K562 (cell line): ENCODE measurements around the gene ZBTB49. TPM values are rescaled to one million over a fixed set of nuclear protein-coding genes. Genes with fewer than 3 reads are reported as not detected.

ENCODE experiments used
- ADNP ChIP-seq: fragments of 200-800 bp; sonication (Bioruptor generic); IDR thresholded peaks from 2 replicates; pipeline ENCODE4 v1.6.1; 2016; ENCODE audit warnings: missing genetic modification characterization, missing compliant biosample characterization
- ARID2 ChIP-seq: fragments of 450-650 bp; IDR thresholded peaks from 2 replicates; pipeline ENCODE4 v1.6.1; 2017; ENCODE audit warnings: antibody characterized with exemption, mild to moderate bottlenecking
- BRF2 ChIP-seq: IDR thresholded peaks from 3 replicates; pipeline ENCODE4 v1.6.1; 2011; ENCODE audit warnings: borderline replicate concordance, mild to moderate bottlenecking; ENCODE audit not compliant: insufficient read length, insufficient read depth
- E2F3 ChIP-seq: fragments of 250-450 bp; sonication (Bioruptor Pico); IDR thresholded peaks from 2 replicates; pipeline ENCODE4 v1.4.0; 2020; ENCODE audit warnings: mild to moderate bottlenecking
- ERF ChIP-seq: fragments of 450-650 bp; formaldehyde crosslinking; IDR thresholded peaks from 2 replicates; pipeline ENCODE4 v1.4.0; 2020; ENCODE audit warnings: mild to moderate bottlenecking, mixed read lengths
- ETV5 ChIP-seq: sonication (generic); formaldehyde crosslinking; IDR thresholded peaks from 2 replicates; pipeline ENCODE4 v1.4.0; 2020; ENCODE audit warnings: low read depth, mild to moderate bottlenecking, missing genetic modification reagents
- GABPB2 ChIP-seq: fragments of 250-450 bp; sonication (Bioruptor Pico); conservative IDR thresholded peaks from 2 replicates; pipeline ENCODE4 v1.5.1; 2021; ENCODE audit warnings: mild to moderate bottlenecking
- MLLT1 ChIP-seq, 2 experiments: fragments of 450-650 bp; IDR thresholded peaks; 2 replicates each; pipeline ENCODE4 v1.6.1; 2016
- MTF1 ChIP-seq: fragments of 250-450 bp; sonication (Bioruptor Pico); IDR thresholded peaks from 2 replicates; pipeline ENCODE4 v1.9.0; 2021; ENCODE audit warnings: moderate library complexity, mild to moderate bottlenecking, inconsistent platforms, borderline replicate concordance
- PREB ChIP-seq: sonication (generic); formaldehyde crosslinking; IDR thresholded peaks from 2 replicates; pipeline ENCODE4 v1.8.1; 2023; ENCODE audit warnings: mild to moderate bottlenecking, missing genetic modification reagents
- PTBP1 ChIP-seq: fragments of 200-400 bp; formaldehyde crosslinking; IDR thresholded peaks from 2 replicates; pipeline ENCODE4 v1.6.1; 2017; ENCODE audit warnings: low read depth, low read length
- RHOXF2B ChIP-seq: fragments of 250-450 bp; sonication (Bioruptor Pico); conservative IDR thresholded peaks from 2 replicates; pipeline ENCODE4 v1.5.1; 2021
- SFPQ ChIP-seq: fragments of 200-400 bp; formaldehyde crosslinking; IDR thresholded peaks from 2 replicates; pipeline ENCODE4 v1.6.1; 2017; ENCODE audit warnings: mild to moderate bottlenecking, low read depth, low read length, moderate library complexity
- SRF ChIP-seq, 2 experiments: fragments of 250-450, 450-650 bp in 1 of 2; sonication (Bioruptor Pico) in 1 of 2; sonication (generic) in 1 of 2; formaldehyde crosslinking; IDR thresholded peaks; 2 replicates each; pipeline versions ENCODE4 v1.5.0 to v1.5.1; 2020 to 2022; ENCODE audit warnings: mild to moderate bottlenecking in 1 of 2, missing genetic modification reagents in 1 of 2
- SRSF7 ChIP-seq: fragments of 200-400 bp; formaldehyde crosslinking; optimal IDR thresholded peaks from 2 replicates; pipeline ENCODE3; 2017; ENCODE audit warnings: mild to moderate bottlenecking, low read depth, low read length
- ZFP30 ChIP-seq: fragments of 250-450 bp; sonication (Bioruptor Pico); IDR thresholded peaks from 2 replicates; pipeline ENCODE4 v1.8.0; 2022; ENCODE audit warnings: moderate library complexity, mild to moderate bottlenecking, inconsistent platforms, borderline replicate concordance
- ZNF12 ChIP-seq: sonication (generic); formaldehyde crosslinking; IDR thresholded peaks from 2 replicates; pipeline ENCODE4 v1.4.0; 2020; ENCODE audit warnings: mild to moderate bottlenecking, missing genetic modification reagents
- ZNF311 ChIP-seq: fragments of 250-450 bp; sonication (Bioruptor Pico); IDR thresholded peaks from 2 replicates; pipeline ENCODE4 v1.4.0; 2020; ENCODE audit warnings: mild to moderate bottlenecking, moderate library complexity
- ZNF655 ChIP-seq: fragments of 250-450 bp; sonication (Bioruptor Pico); IDR thresholded peaks from 2 replicates; pipeline ENCODE4 v1.5.0; 2021
- ZNF699 ChIP-seq: fragments of 250-450 bp; sonication (Bioruptor Pico); IDR thresholded peaks from 2 replicates; pipeline ENCODE4 v1.8.0; 2021; ENCODE audit warnings: mild to moderate bottlenecking, moderate library complexity; ENCODE audit not compliant: insufficient replicate concordance
- ZNF79 ChIP-seq: fragments of 250-450 bp; sonication (Bioruptor Pico); IDR thresholded peaks from 2 replicates; pipeline ENCODE4 v1.4.0; 2020; ENCODE audit warnings: low read depth, mild to moderate bottlenecking, moderate library complexity
- polyA plus RNA-seq, 8 experiments: library from polyadenylated mRNA; depleted of rRNA in 4 of 8; stranded (reverse) in 5 of 8; unstranded in 3 of 8; fragments of >200 nt; fragmentation: Nextera tagmentation in 2 of 8; fragmentation: Illumina TruSeq in 1 of 8; extraction: Ambion mirVana in 2 of 8; extraction: Trizol in 1 of 8; gene quantifications; 2 replicates each; pipeline versions ENCODE4 v1.2.1 to v1.2.3, GENCODE V29; 2011 to 2014; ENCODE audit warnings: inconsistent platforms in 1 of 8, missing spikeins in 1 of 8
- total RNA-seq, 7 experiments: library from RNA; depleted of rRNA in 6 of 7; stranded (reverse); fragments of >200 nt in 6 of 7; fragmentation: Illumina TruSeq in 2 of 7; extraction: Trizol in 2 of 7; gene quantifications; 2 replicates each; pipeline versions ENCODE4 v1.2.1 to v1.2.3, GENCODE V29; 2011 to 2021; ENCODE audit warnings: low replicate concordance in 1 of 7

ZBTB49 gene
- total and polyA plus RNA-seq, 9 of the 15 experiments (the other 6 are each of a cell fraction or from before 2014, with no cell fraction given), result 0.49 to 8.0 (median 4.2) TPM

- TF ChIP-seq ADNP (tag) (no peak), SRF (CRISPR knock-in tag; IDR thresholded peaks at IDR 0.05) (0 out of 4 replicates have a peak, but pooled peaks of 1 of the 2 experiments have one; percentile 4), ZNF311 (no peak), ZNF655 (CRISPR knock-in tag) (no peak), E2F3 (no peak), RHOXF2B (CRISPR knock-in tag) (no peak), PTBP1 (no peak), MLLT1 (IDR thresholded peaks at IDR 0.05) (no peak), ERF (CRISPR knock-in tag) (no peak), ZNF12 (CRISPR knock-in tag) (no peak), PREB (CRISPR knock-in tag) (no peak), ZNF79 (CRISPR knock-in tag) (no peak), BRF2 (no peak), MTF1 (CRISPR knock-in tag) (no peak), GABPB2 (no peak), ETV5 (CRISPR knock-in tag) (no peak; the same call in 1 of the 2 replicates), SRSF7 (no peak), SFPQ (no peak), ZNF699 (no peak), ARID2 (no peak), ZFP30 (CRISPR knock-in tag) (no peak)
Observed at GRCh38 chr4:4289941-4290850, at the start of gene ZBTB49, which contains the start of gene LYAR (continued).
